ENCODE data around the gene ZBTB5. TPM values are rescaled to one million over a fixed set of nuclear protein-coding genes. Genes with fewer than 3 reads are reported as not detected.

ZBTB5 gene
- total and polyA plus RNA-seq, 2 of the 8 experiments (the other 6 are each of a cell fraction or from before 2014, with no cell fraction given) = 13.3 to 14.5 TPM

DNA sequence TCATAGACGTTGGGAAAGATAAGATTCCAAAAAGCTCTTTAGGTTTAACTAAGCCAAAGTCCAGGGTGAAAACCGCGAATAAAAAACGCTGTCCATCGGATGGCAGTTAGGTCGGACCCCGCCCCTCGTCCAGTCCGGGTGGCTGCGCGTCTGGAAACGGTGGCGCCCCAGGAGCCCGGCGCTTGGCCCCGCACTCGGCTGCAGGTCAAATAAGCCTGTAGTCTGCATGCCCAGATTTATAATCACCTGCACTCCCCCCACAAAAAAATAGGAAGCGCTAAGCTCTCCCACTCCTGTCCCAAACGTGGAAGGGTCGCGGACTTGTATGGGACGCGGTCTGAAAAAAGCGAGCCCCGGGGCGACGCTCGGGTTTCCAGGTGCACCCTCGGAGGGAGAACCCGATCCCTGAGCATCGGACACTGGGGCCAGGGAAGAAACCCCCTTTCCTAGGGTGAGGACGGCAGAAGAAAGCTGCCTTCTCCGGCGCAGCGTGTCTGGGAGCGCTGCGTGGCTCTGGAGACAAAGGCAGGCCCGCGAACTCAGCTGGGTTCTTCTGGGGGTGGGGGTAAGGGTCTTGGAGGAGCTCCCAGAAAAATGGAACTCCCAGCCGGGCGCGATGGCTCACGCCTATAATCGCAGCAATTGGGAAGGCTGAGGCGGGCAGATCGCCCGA, 923 bp upstream of the ZBTB5 start:
- WGBS, 2 experiments (ENCODE audit: extremely low coverage in 1 of 2, insufficient coverage in 1 of 2, insufficient read length in 1 of 2, insufficient replicate concordance in 2 of 2, low coverage in 1 of 2, low lambda C conversion rate in 2 of 2, missing lambda C conversion rate in 1 of 2) = 1% methylated on average over 41 of the region's 47 CpGs; no CpG with 5 or more reads in 1 of the 2 experiments
- peaks cover 2 to 8% of the 10 kb centered on the region in 2 experiments for H4K20me1 ChIP-seq (replicated peaks in 1 of 2; ENCODE audit: control insufficient read depth in 1 of 2, insufficient read depth in 2 of 2, low read length in 2 of 2)
- peak overlapping the region; percentile 87 to 99 (median 96) for H3K9ac ChIP-seq (replicated peaks in 1 of 4; ENCODE audit: extremely low read depth in 1 of 4, low read depth in 3 of 4, low read length in 3 of 4)
- DNase-seq (ENCODE audit: low read depth in 1 of 2, low spot score in 2 of 2) (peak; percentile 43 to 82), FAIRE-seq (no peak)
- CTCF ChIA-PET (ENCODE audit: partially characterized antibody) = interaction anchor here (1.2 to 5.6 kb wide), 4 partner anchors 30 to 56 kb away, joined by 3 to 18 read pairs (median 4); no protein-coding TSS in a partner anchor
- peaks cover 4% of the 10 kb centered on the region; the same call in 1 of the 2 replicates for H3K23me2 ChIP-seq (ENCODE audit: low read depth, low read length)
- H4K5ac ChIP-seq (ENCODE audit: insufficient read length, low read depth, low read length) = peak overlapping the region; percentile 99
- peaks cover 0 to 9% (median 4%) of the 10 kb centered on the region in 4 experiments; a peak in 2 of 7 replicates for H3K4me1 ChIP-seq (replicated peaks in 1 of 4; ENCODE audit: control insufficient read depth in 3 of 4, insufficient read depth in 4 of 4, low read length in 3 of 4)
- H2BK120ac ChIP-seq (replicated peaks; ENCODE audit: low read depth, low read length) = peak overlapping the region; percentile 69
- H3K79me2 ChIP-seq (ENCODE audit: control insufficient read depth in 1 of 2, insufficient read depth in 2 of 2, low read length in 2 of 2) = peaks cover 23 to 34% of the 10 kb centered on the region in 2 experiments
- peak overlapping the region; percentile 88 for H3K4ac ChIP-seq (replicated peaks; ENCODE audit: insufficient read length, low read depth, low read length)
- peak overlapping the region; percentile 98 for H2BK5ac ChIP-seq (ENCODE audit: low read depth, low read length)
- peak overlapping the region; percentile 88 to 90 for H3K4me2 ChIP-seq (ENCODE audit: insufficient read depth in 1 of 2, low read depth in 2 of 2, low read length in 2 of 2)
- H2BK12ac ChIP-seq (ENCODE audit: low read depth, low read length) = peak overlapping the region; percentile 90; the same call in 1 of the 2 replicates
- H4K8ac ChIP-seq (ENCODE audit: extremely low read depth, insufficient read depth, low read length) = peak overlapping the region; percentile 99; the same call in 1 of the 2 replicates
- H3K27ac ChIP-seq (ENCODE audit: low read depth, low read length) = peak overlapping the region; percentile 98
- peaks cover 4% of the 10 kb centered on the region; the same call in 1 of the 2 replicates for H3K79me1 ChIP-seq (ENCODE audit: low read depth, low read length)
- no peaks in the 10 kb centered on the region for H3K27me3 ChIP-seq (replicated peaks in 1 of 4; ENCODE audit: control insufficient read depth in 3 of 4, extremely low read depth in 1 of 4, insufficient read depth in 3 of 4, low read length in 3 of 4)
- peak overlapping the region; percentile 58 to 87 (median 79) for H3K4me3 ChIP-seq (ENCODE audit: extremely low read depth in 1 of 4, insufficient read depth in 2 of 4, low read depth in 3 of 4, low read length in 4 of 4)
- peak overlapping the region; percentile 98 for H3K56ac ChIP-seq (replicated peaks; ENCODE audit: insufficient read length, low read depth, low read length)
- no peak overlapping the region for H2AK5ac ChIP-seq (ENCODE audit: low read depth, low read length)
- H3K36me3 ChIP-seq (ENCODE audit: control insufficient read depth in 2 of 4, insufficient read depth in 4 of 4, low read length in 3 of 4) = no peaks in the 10 kb centered on the region
- H3K14ac ChIP-seq (ENCODE audit: insufficient read length) = peak overlapping the region; percentile 89
- H3K9me3 ChIP-seq (ENCODE audit: insufficient read depth in 2 of 2, low read depth in 1 of 2, low read length in 1 of 2) = no peaks in the 10 kb centered on the region
- H2BK15ac ChIP-seq (ENCODE audit: low read length) = no peak overlapping the region
- H2BK20ac ChIP-seq (ENCODE audit: low read length) = no peak overlapping the region
- peak overlapping the region; percentile 95 for H4K91ac ChIP-seq (replicated peaks; ENCODE audit: insufficient read length, low read length)
- no peak overlapping the region for H2AFZ ChIP-seq (ENCODE audit: low read length)
- peak overlapping the region; percentile 96 for H3K18ac ChIP-seq (ENCODE audit: extremely low read depth, low read length)
- POLR2A ChIA-PET (ENCODE audit: partially characterized antibody) = interaction anchor here (0.8 to 4.5 kb wide), 33 partner anchors 9 to 670 kb away, joined by 3 to 40 read pairs (median 5); partner anchors contain the start of genes FBXO10, GRHPR and POLR1E
- no peak overlapping the region for H3K23ac ChIP-seq (ENCODE audit: insufficient read length)
- TF ChIP-seq ATF2 (IDR thresholded peaks at IDR 0.05; ENCODE audit: low read length) (0 out of 2 replicates have a peak, but pooled peaks have one; percentile 38), E2F6 (IDR thresholded peaks at IDR 0.05) (no peak), SIN3A (conservative IDR thresholded peaks at IDR 0.05 in 1 of 2, IDR thresholded peaks at IDR 0.05 in 1 of 2; ENCODE audit: low read depth in 1 of 2, low read length in 2 of 2) (peak in 1 of 2 experiments; percentile 62; a peak in 1 of 4 replicates), SIX5 (IDR thresholded peaks at IDR 0.05; ENCODE audit: low read depth, low read length) (no peak), HDAC2 (IDR thresholded peaks at IDR 0.05; ENCODE audit: borderline replicate concordance in 1 of 2, low read depth in 2 of 2, low read length in 2 of 2) (0 out of 4 replicates have a peak, but pooled peaks of 1 of the 2 experiments have one; percentile 5), CBX5 (IDR thresholded peaks at IDR 0.05; ENCODE audit: low read depth, low read length) (no peak), TAF7 (optimal IDR thresholded peaks at IDR 0.05; ENCODE audit: borderline replicate concordance, low read depth, low read length) (peak; percentile 53)

Measured in H1 (cell line).